ENCODE data around the gene RNF213. TPM values are rescaled to one million over a fixed set of nuclear protein-coding genes. Genes with fewer than 3 reads are reported as not detected.

RNF213 gene
- 25.6 TPM for total RNA-seq
- long read RNA-seq, full-length matches to known transcripts = 7 of 26 reads
- long read RNA-seq, partial matches to known transcripts = 13 of 26 reads
- long read RNA-seq, other reads (novel, unspliced or antisense) = 6 of 26 reads

DNA sequence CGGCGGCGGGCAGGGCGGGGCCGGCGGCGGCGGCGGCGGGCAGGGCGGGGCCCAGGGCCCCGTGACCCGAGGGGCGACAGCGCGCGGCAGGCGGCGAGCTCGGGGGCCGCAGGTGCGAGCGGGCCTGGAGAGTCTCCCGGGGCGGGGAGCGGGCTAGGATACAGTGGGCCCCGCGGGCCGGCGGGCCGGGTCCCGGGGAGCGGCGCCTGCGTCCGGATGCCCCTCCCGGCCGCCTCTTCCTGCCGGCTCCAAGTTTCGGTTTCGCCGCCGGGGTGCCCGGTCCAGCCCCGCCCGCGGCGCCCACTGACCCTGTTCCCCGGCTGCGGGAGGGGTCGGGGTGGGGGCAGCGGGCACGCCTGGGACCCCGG, at the start of gene RNF213:
TSS of gene RNF213 (plus strand) at position 62 of the 368 bp plus-strand sequence. CDS start 2,830 bp downstream, outside the sequence.
- Histone ChIP-seq H3K4me3 (peak within 1 kb of the TSS; percentile 97), H3K27me3 (ENCODE audit: low read depth) (no peaks in the 10 kb centered on the region), H3K36me3 (peaks cover 11% of the 10 kb centered on the region), H3K9me3 (replicated peaks) (no peaks in the 10 kb centered on the region), H3K4me1 (peaks cover 67% of the 10 kb centered on the region), H3K27ac (replicated peaks) (peak within 1 kb of the TSS; percentile 99)
- intact Hi-C loops (cut with micrococcal nuclease) = no loop called here
- TF ChIP-seq CTCF (IDR thresholded peaks at IDR 0.05; ENCODE audit: borderline replicate concordance) = no peak
- DNase-seq = peak; percentile 62

DNA sequence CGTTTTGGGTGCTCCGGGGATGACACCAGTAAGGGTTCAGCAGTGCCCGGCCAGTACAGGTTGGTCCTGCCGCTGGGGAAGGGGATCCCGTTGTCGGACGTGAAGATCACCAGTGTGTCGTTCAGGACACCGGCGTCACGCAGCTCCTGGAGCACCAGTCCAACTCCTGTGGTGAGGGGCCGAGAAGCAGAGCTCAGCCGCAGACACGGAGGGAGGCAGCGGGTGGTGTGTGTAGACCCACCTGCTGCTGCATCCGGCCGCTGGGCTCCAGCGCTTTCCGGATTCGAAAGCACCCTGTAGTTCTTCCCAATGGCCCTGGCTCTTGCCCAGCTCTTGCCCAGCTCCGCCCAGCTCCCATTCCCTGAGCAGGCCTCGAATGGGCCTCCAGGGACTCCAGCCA, 48.5 kb upstream of the RNF213 start:
- Histone ChIP-seq H3K27me3 (ENCODE audit: low read depth) (no peaks in the 10 kb centered on the region), H3K27ac (replicated peaks) (no peak overlapping the region), H3K4me1 (no peaks in the 10 kb centered on the region), H3K4me3 (no peak overlapping the region), H3K36me3 (peaks cover 76% of the 10 kb centered on the region), H3K9me3 (replicated peaks) (no peaks in the 10 kb centered on the region)
- TF ChIP-seq CTCF (IDR thresholded peaks at IDR 0.05; ENCODE audit: borderline replicate concordance) = no peak
- intact Hi-C loops (cut with micrococcal nuclease) = no loop called here
- no peak for DNase-seq

DNA sequence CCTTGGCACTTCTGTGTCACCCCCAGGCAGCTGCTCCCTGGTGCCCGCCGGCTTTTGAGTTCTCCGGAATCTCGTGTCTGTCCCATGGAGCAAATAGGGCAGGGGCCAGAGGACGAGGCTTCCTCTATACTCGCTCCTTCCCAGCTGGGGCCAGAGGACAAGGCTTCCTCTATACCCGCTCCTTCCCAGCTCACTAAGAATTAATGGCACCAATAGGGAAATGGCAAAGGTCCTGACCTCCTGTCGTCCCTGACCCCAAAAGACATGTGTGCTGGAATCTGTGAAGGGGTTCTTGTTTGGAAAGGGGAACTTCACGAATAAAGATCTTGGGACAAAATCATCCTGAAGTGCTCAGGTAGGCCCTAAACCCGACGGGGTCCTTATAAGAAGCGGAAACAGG, 48.1 kb upstream of the RNF213 start:
- Histone ChIP-seq H3K27me3 (ENCODE audit: low read depth) (no peaks in the 10 kb centered on the region), H3K27ac (replicated peaks) (no peak overlapping the region), H3K4me3 (no peak overlapping the region), H3K36me3 (peaks cover 76% of the 10 kb centered on the region), H3K4me1 (no peaks in the 10 kb centered on the region), H3K9me3 (replicated peaks) (no peaks in the 10 kb centered on the region)
- DNase-seq = no peak
- intact Hi-C loops (cut with micrococcal nuclease) = no loop called here
- no peak for TF ChIP-seq CTCF (IDR thresholded peaks at IDR 0.05; ENCODE audit: borderline replicate concordance)

DNA sequence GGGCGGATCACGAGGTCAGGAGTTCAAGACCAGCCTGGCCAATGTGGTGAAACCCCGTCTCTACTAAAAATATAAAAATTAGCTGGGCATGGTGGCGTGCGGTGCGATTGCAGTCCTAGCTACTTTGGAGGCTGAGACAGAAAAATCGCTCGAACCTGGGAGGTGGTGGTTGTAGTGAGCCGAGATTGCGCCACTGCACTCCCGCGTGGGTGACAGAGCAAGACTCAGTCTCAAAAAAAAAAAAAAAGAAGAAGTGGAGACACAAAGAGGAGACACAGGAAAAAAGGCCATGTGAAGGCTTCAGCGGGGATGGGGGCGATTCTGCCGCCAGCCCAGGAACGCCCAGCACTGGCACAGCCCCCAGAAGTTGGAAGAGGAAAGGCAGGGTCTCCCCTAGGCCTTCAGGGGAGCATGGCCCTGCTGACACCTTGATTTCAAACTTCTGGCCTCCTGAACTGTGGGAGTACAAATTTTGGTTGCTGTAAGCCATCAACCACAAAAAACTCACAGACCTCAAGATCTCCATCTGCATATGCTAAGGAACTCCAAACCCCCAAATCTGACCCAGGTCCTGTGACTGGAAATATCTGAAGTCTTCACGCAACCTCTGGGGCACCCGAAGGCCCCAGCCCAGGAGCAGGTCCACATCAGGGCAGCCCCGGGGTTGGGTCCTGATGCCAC, 47.5 kb upstream of the RNF213 start:
- Histone ChIP-seq H3K9me3 (replicated peaks) (no peaks in the 10 kb centered on the region), H3K27ac (replicated peaks) (no peak overlapping the region), H3K27me3 (ENCODE audit: low read depth) (no peaks in the 10 kb centered on the region), H3K4me3 (no peak overlapping the region), H3K36me3 (peaks cover 76% of the 10 kb centered on the region), H3K4me1 (no peaks in the 10 kb centered on the region)
- intact Hi-C loops (cut with micrococcal nuclease) = no loop called here
- no peak for TF ChIP-seq CTCF (IDR thresholded peaks at IDR 0.05; ENCODE audit: borderline replicate concordance)
- DNase-seq = no peak

- intact Hi-C loops (cut with micrococcal nuclease) = no loop called here
- Histone ChIP-seq H3K9me3 (replicated peaks) (no peaks in the 10 kb centered on the region), H3K4me1 (no peaks in the 10 kb centered on the region), H3K27ac (replicated peaks) (no peak overlapping the region), H3K27me3 (ENCODE audit: low read depth) (no peaks in the 10 kb centered on the region), H3K36me3 (peaks cover 76% of the 10 kb centered on the region), H3K4me3 (no peak overlapping the region)
- TF ChIP-seq CTCF (IDR thresholded peaks at IDR 0.05; ENCODE audit: borderline replicate concordance) = no peak
- no peak for DNase-seq
These were observed 47.0 kb upstream of the RNF213 start for GRCh38 chr17:80213643-80213975.

Measured in left ventricle myocardium inferior (tissue), 1 donor.